ENCODE results near the gene PADI2. TPM values are rescaled to one million over a fixed set of nuclear protein-coding genes. Genes with fewer than 3 reads are reported as not detected.

The PADI2 gene
- total RNA-seq, 1 donor: 0.81 TPM

DNA sequence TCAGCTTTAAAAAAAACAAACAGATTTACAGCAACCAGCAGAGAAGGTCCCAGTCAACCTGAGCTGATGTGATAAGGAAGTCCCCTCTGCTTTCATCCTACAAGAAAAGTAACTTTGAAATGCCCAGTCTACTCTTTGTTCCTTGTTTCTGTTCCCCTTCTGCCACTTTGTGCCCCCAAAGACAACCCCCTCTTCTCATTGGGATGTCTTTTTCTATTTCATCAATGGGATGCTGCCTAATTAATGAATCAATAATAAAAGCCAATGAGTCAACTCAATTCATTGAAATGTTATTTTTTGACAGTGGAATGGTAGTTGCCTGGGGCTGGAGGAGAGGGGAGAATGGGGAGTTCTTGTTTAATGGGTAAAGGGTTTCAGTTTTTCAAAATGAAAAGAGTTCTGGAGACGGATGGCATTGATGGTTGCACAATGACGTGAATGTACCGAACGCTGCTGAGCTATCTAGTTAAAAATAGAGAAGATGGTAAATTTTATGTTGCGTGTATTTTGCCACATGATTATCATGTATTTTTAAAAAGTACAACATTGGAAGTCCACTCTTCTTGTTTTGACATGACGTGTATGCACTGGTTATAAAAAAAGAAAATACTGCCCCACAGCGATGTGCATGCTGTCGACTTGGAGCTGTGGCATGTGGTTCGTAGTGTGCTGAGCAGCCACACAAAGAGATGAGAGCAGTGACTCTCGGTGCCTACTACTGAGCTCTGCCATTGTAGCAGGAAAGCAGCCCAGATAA, 22.4 kb upstream of the PADI2 start:
- DNase-seq (ENCODE audit: low read depth in 2 of 3, low spot score in 2 of 3): no peak

- no peak for DNase-seq (ENCODE audit: low read depth in 2 of 3, low spot score in 2 of 3)
Measured at GRCh38 chr1:17140279-17140678, 21.0 kb upstream of the PADI2 start.

- DNase-seq (ENCODE audit: low read depth in 2 of 3, low spot score in 2 of 3): no peak
Measured at GRCh38 chr1:17139637-17140036, 20.4 kb upstream of the PADI2 start.

GRCh38 chr1:17137441-17137840, 18.2 kb upstream of the PADI2 start:
- no peak for DNase-seq (ENCODE audit: low read depth in 2 of 3, low spot score in 2 of 3)

DNA sequence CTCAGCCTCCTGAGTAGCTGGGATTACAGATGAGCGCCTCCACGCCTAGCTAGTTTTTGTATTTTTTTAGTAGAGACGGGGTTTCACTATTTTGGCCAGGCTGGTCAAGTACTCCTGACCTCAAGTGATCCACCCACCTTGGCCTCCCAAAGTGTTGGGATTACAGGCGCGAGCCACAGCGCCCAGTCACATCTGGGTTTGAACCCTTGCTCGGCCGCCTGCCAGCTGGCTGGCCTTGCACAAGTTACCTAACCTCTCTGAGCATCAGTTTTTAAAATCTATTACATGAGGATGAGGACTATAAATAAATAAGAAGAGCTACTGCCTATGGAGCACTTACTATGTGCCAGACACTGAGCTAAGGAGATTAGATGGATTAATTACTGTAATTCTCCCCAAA, 17.7 kb upstream of the PADI2 start:
- DNase-seq (ENCODE audit: low read depth in 2 of 3, low spot score in 2 of 3): no peak

- no peak for DNase-seq (ENCODE audit: low read depth in 2 of 3, low spot score in 2 of 3)
Measured at GRCh38 chr1:17136145-17136544, 16.9 kb upstream of the PADI2 start.

DNA sequence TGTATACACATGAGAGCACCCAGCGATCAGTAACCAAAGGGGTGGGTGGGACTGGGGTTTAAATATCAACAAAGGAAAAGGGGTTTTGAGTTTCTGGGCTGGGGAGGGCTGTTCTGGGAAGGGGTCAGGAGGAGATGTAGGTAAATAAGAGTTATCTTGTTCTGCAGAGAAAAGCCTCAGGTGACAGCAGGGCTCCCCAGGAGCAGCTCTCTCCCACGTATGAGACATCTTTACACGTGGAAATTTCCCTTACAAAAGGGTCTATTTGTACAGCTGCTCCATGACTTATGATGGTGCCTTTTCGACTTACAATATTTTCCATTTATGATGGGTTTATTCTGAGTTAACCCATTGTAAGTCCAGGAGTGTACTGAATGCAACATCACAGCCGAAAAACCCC, 16.3 kb upstream of the PADI2 start:
- DNase-seq (ENCODE audit: low read depth in 2 of 3, low spot score in 2 of 3): no peak

DNA sequence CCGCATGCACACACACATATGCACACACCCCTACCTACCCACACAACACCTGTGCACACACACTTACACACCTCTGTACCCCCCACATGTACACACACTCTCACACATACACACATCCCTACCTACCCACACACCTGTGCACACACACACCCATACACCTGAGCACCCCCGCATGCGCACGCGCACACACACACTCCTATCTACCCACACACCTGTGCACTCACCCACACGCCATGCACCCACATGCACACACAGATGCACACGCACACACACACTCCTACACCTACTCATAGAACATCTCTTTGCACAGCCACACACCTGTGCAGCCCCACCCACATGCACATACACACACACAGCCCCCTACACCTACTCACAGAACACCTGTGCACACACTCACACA, 15.5 kb upstream of the PADI2 start:
- DNase-seq (ENCODE audit: low read depth in 2 of 3, low spot score in 2 of 3): no peak

GRCh38 chr1:17134034-17134433, 14.8 kb upstream of the PADI2 start:
- no peak for DNase-seq (ENCODE audit: low read depth in 2 of 3, low spot score in 2 of 3)

DNA sequence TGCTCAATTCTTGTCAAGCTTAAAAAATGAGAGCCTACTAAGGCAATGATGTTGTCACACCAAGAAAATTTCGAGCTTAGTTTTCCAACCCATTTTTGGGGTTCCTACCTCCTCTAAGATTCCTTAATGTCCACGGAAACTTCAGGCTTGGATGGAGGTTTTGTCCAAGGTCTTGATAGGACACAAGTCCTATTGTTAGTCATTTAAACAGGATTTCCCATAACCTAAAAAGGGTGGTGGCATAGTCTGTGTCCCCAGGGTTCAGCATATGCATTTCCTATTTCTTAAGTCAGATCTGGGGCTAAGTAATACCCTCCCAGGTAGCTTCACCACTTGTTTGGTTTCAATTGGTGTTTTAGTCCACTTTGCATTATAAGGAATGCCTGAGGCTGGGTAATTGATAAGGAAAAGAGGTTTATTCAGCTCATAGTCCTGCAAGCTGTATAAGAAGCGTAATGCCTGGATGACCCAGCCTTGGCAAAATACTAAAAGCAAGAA, 10.9 kb upstream of the PADI2 start:
- no peak for DNase-seq (ENCODE audit: low read depth in 2 of 3, low spot score in 2 of 3)

DNA sequence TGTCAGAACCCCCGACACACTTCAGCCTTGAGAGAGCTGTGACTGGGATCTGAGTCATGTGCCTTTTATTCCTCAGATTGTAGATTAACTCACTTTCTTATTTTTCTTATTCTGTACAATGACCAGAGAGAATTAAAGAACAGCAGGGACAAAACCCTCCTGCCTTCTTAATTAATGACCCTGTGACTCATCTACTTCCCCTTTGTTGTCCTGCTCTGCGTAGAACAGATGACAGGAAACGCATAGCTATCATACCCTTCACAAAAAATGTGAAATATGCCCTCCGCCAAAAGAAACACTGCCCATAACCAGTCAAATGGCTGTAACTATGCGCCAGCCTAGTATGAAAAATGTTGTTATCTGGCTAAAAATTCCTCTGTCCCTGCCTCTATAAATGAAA, 9.1 kb upstream of the PADI2 start:
- DNase-seq (ENCODE audit: low read depth in 2 of 3, low spot score in 2 of 3): peak in 2 of 3 donors; percentile 86 to 91

GRCh38 chr1:17125756-17126237, 6.5 kb upstream of the PADI2 start:
- peak; percentile 74 to 86 (median 81) for DNase-seq (ENCODE audit: low read depth in 2 of 3, low spot score in 2 of 3)

DNA sequence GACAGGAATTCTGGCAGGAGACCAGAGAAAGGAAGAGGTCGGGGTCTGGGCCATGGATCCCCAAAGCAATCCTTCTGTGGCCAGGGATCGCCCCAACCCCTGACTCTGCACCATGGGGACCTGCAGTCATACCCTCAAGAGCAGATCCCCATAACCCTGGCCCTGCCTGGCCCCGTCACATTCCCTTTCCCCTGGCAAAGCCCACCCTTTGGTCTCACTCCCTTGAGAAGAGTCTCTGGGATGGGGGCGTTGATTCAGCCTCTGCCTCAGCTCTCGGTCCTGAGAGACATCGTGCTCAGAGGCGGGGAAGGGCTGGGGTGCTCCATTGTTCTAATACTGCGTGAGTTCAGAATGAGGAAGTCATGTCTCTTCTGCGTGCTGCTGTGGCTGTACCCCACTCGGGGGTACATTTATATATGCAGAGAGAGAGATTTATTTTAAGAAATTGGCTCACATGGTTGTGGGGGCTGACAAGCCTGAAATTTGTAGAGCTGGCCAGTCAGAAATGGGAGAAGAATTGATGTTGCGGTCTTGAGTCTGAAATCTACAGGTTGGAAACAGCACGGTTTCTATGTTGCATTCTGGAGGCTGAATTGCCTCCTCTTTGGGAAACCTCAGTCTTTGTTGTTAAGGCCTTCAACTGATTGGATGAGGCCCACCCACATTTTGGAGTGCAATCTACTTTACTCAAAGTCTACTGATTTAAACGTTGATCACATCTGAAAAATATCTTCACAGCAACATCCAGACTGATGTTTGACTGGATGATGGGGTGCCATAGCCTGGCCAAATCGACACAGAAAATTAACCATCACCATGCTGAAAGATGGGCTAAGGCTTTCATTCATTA, 4.2 kb upstream of the PADI2 start:
- DNase-seq (ENCODE audit: low read depth in 2 of 3, low spot score in 2 of 3): peak in 1 of 3 donors; percentile 40

GRCh38 chr1:17122521-17123164, 3.4 kb upstream of the PADI2 start:
- DNase-seq (ENCODE audit: low read depth in 2 of 3, low spot score in 2 of 3): no peak

GRCh38 chr1:17121881-17122280, 2.6 kb upstream of the PADI2 start:
- DNase-seq (ENCODE audit: low read depth in 2 of 3, low spot score in 2 of 3): no peak

GRCh38 chr1:17120962-17121837, 1.9 kb upstream of the PADI2 start:
- DNase-seq (ENCODE audit: low read depth in 2 of 3, low spot score in 2 of 3): peak in 1 of 3 donors; percentile 39

GRCh38 chr1:17120481-17120877, 1.2 kb upstream of the PADI2 start:
- no peak for DNase-seq (ENCODE audit: low read depth in 2 of 3, low spot score in 2 of 3)

DNA sequence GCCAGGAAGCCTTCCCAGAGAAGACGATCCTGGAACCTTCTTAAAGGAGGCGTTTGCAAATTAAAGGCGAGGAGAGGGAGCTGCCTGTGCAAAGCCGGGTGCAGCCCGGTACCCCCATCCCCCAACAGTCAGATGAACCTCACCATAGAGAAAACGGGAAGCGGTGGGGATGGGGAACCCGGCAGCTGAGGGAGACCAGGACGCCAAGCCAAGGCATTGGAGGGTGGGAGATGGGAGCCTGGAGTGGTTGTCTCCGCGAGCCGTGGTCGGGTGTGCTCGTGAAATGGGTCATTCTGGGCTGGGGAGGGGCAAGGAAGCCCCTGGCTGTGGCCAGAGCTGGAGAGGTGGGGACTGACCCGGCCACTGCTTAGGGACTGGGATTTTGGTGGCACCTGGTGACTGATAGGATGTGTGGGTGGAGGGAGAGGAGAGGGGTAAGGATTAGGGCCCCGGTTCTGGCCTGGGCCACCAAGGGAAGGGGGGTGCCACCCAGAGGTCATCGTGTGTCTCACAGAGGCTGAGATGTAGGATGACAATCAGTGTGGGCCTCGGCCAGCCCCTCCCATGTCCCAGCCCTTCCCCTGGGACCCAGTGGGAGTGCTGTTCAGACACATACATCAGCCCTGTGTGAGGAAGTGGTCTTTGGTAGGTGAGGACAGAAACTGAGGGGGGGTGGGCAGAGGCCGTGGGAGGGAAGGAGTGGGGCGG, 676 bp upstream of the PADI2 start:
- DNase-seq (ENCODE audit: low read depth in 2 of 3, low spot score in 2 of 3): peak in 1 of 3 donors; percentile 52

GRCh38 chr1:17118706-17119075, 560 bp downstream of the PADI2 start:
- no peak for DNase-seq (ENCODE audit: low read depth in 2 of 3, low spot score in 2 of 3)

GRCh38 chr1:17118268-17118667, 983 bp downstream of the PADI2 start:
- no peak for DNase-seq (ENCODE audit: low read depth in 2 of 3, low spot score in 2 of 3)
